ENCODE data around the gene B3GLCT.

DNA sequence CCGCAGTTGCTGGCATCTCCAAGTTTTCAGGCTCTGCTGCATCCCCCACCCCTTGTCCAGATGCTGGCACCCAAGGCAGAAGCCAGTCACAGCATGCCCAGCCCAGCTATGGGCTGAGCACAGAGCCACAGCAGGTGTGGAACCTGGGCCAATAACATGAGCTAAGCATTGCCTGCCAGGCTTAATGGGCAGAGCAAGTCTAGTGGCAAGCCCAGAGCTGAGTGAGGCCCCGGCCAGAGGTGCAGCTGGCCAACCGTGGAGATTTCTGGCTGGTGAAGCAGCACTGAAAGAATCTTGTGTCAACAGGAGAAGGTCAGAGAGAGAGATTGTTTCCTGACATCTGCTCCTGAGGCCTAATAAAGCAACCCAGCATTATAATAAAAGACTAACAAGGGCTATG lies 111.0 kb downstream of the B3GLCT start:
- no peak for TF ChIP-seq POLR2AphosphoS5 (IDR thresholded peaks at IDR 0.05; ENCODE audit: low read length)
- TF ChIP-seq, protein P1, sequence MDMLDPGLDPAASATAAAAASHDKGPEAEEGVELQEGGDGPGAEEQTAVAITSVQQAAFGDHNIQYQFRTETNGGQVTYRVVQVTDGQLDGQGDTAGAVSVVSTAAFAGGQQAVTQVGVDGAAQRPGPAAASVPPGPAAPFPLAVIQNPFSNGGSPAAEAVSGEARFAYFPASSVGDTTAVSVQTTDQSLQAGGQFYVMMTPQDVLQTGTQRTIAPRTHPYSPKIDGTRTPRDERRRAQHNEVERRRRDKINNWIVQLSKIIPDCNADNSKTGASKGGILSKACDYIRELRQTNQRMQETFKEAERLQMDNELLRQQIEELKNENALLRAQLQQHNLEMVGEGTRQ (IDR thresholded peaks at IDR 0.05; ENCODE audit: borderline replicate concordance, low read depth, low read length): no peak
- no peak for TF ChIP-seq NFYB (IDR thresholded peaks at IDR 0.05; ENCODE audit: insufficient read depth, low read depth, low read length)
- TF ChIP-seq CTCF (IDR thresholded peaks at IDR 0.05 in 2 of 3, conservative IDR thresholded peaks at IDR 0.05 in 1 of 3; ENCODE audit: control insufficient read depth in 2 of 3, extremely low read depth in 1 of 3, insufficient read depth in 1 of 3, low read depth in 3 of 3, low read length in 3 of 3): no peak
- TF ChIP-seq CHD2 (IDR thresholded peaks at IDR 0.05; ENCODE audit: borderline replicate concordance, low read depth, low read length): no peak
- TF ChIP-seq, protein P2, sequence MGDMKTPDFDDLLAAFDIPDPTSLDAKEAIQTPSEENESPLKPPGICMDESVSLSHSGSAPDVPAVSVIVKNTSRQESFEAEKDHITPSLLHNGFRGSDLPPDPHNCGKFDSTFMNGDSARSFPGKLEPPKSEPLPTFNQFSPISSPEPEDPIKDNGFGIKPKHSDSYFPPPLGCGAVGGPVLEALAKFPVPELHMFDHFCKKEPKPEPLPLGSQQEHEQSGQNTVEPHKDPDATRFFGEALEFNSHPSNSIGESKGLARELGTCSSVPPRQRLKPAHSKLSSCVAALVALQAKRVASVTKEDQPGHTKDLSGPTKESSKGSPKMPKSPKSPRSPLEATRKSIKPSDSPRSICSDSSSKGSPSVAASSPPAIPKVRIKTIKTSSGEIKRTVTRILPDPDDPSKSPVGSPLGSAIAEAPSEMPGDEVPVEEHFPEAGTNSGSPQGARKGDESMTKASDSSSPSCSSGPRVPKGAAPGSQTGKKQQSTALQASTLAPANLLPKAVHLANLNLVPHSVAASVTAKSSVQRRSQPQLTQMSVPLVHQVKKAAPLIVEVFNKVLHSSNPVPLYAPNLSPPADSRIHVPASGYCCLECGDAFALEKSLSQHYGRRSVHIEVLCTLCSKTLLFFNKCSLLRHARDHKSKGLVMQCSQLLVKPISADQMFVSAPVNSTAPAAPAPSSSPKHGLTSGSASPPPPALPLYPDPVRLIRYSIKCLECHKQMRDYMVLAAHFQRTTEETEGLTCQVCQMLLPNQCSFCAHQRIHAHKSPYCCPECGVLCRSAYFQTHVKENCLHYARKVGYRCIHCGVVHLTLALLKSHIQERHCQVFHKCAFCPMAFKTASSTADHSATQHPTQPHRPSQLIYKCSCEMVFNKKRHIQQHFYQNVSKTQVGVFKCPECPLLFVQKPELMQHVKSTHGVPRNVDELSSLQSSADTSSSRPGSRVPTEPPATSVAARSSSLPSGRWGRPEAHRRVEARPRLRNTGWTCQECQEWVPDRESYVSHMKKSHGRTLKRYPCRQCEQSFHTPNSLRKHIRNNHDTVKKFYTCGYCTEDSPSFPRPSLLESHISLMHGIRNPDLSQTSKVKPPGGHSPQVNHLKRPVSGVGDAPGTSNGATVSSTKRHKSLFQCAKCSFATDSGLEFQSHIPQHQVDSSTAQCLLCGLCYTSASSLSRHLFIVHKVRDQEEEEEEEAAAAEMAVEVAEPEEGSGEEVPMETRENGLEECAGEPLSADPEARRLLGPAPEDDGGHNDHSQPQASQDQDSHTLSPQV (IDR thresholded peaks at IDR 0.05): no peak
- TF ChIP-seq RAD21 (IDR thresholded peaks at IDR 0.05; ENCODE audit: insufficient read depth, low read depth, low read length): no peak
- TF ChIP-seq POLR2AphosphoS2 (IDR thresholded peaks at IDR 0.05; ENCODE audit: low read depth, low read length): no peak
